Measurements from ENCODE around the gene GASK1A.

DNA sequence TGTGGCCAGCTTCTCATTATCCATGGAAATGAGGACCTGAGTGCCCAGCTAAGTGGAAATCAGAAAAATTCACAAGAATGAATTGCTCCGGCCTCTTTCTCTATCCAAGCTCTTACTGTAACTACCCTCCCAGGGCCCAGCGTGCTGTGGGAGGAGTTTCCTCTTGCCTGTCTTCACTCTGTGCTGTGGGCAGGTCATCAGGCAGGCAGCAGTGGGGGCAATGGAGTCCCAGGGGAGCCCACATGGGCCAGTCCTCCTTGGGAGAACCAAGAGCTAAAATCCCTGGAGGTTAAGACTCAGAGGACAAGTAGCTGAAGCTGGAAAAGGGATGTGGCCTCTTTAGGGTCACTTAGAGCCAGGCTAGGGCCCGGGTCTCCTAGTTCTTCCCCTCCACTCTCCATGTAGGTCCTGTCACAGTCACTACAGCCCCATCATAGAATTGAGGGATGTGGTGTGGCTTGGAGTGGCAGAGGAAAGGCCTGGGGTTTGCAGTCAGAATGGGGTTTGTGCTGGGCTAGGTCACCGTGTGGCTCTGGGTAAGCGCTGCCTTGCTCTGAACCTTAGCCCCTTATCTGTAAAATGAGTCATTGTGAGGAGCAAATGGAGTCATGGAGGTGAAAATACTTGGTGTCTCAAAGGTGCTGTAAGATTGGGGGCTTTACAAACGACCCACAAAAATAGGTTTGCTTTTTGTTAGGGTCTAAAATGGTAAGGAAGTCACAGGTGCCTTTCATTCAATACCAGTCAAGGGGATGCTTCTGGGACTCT lies 3.7 kb downstream of the GASK1A start:
- TF ChIP-seq, protein P1, sequence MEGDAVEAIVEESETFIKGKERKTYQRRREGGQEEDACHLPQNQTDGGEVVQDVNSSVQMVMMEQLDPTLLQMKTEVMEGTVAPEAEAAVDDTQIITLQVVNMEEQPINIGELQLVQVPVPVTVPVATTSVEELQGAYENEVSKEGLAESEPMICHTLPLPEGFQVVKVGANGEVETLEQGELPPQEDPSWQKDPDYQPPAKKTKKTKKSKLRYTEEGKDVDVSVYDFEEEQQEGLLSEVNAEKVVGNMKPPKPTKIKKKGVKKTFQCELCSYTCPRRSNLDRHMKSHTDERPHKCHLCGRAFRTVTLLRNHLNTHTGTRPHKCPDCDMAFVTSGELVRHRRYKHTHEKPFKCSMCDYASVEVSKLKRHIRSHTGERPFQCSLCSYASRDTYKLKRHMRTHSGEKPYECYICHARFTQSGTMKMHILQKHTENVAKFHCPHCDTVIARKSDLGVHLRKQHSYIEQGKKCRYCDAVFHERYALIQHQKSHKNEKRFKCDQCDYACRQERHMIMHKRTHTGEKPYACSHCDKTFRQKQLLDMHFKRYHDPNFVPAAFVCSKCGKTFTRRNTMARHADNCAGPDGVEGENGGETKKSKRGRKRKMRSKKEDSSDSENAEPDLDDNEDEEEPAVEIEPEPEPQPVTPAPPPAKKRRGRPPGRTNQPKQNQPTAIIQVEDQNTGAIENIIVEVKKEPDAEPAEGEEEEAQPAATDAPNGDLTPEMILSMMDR (IDR thresholded peaks at IDR 0.05; ENCODE audit: insufficient read depth, low read length, poor library complexity, severe bottlenecking), result no peak
- TF ChIP-seq EZH2phosphoT487 (conservative IDR thresholded peaks at IDR 0.05; ENCODE audit: low read length), result no peak

All from SU-DHL-6 (cell line).